HFFc6 (cell line): ENCODE data around the gene MEIKIN. TPM values are rescaled to one million over a fixed set of nuclear protein-coding genes. Genes with fewer than 3 reads are reported as not detected.

Source experiments
- DNase-seq: peaks from one replicate; pipeline ENCODE4 v3.0.0-alpha.2; 2018
- H3K27ac Mint-ChIP-seq: 2 replicates; pipeline ENCODE4 v1.8.0; 2020; ENCODE audit warnings: mild to moderate bottlenecking, mixed read lengths
- H3K27me3 Mint-ChIP-seq: 2 replicates; pipeline ENCODE4 v1.8.0; 2021; ENCODE audit warnings: mild to moderate bottlenecking, moderate library complexity, mixed read lengths; ENCODE audit not compliant: insufficient read depth
- H3K36me3 Mint-ChIP-seq: 2 replicates; pipeline ENCODE4 v1.8.0; 2021; ENCODE audit warnings: low read depth, mixed read lengths
- H3K4me1 Mint-ChIP-seq: 2 replicates; pipeline ENCODE4 v1.8.0; 2020; ENCODE audit warnings: low read depth, mixed read lengths
- H3K4me3 Mint-ChIP-seq: 2 replicates; pipeline ENCODE4 v1.8.0; 2020; ENCODE audit warnings: mild to moderate bottlenecking, moderate library complexity, mixed read lengths
- H3K9me3 Mint-ChIP-seq: 2 replicates; pipeline ENCODE4 v1.8.0; 2020; ENCODE audit warnings: mild to moderate bottlenecking, mixed read lengths
- CTCF ChIP-seq: fragments of 200-600 bp; sonication (generic); IDR thresholded peaks from 2 replicates; pipeline ENCODE4 v1.5.0; 2021; ENCODE audit warnings: antibody characterized with exemption, mild to moderate bottlenecking
- total RNA-seq, 6 experiments: library from RNA; stranded (reverse); fragmentation: NEBNext Ultra II Directional; extraction: Animal tissue kit (Norgen Biotek cat#: 25700); gene quantifications; 2 replicates in 1 of 6; 3 replicates in 5 of 6; pipeline ENCODE4 v1.2.3, GENCODE V29; 2021

Gene MEIKIN
- total RNA-seq, 6 experiments from 2014 or later = not detected

- no peak for TF ChIP-seq CTCF
- H3K9me3 Mint-ChIP-seq = no peaks in the 10 kb centered on the region
- H3K4me1 Mint-ChIP-seq = peaks cover 52% of the 10 kb centered on the region
- peaks cover 24% of the 10 kb centered on the region for H3K36me3 Mint-ChIP-seq
- H3K27ac Mint-ChIP-seq = no peak overlapping the region
- H3K4me3 Mint-ChIP-seq = no peak overlapping the region
- DNase-seq = no peak
- H3K27me3 Mint-ChIP-seq = no peaks in the 10 kb centered on the region
Measured at GRCh38 chr5:131791866-131792265, 153.6 kb downstream of the MEIKIN start.

GRCh38 chr5:131790550-131790949 is 154.9 kb downstream of the MEIKIN start:
- Mint-ChIP-seq H3K9me3 (no peaks in the 10 kb centered on the region), H3K36me3 (peaks cover 17% of the 10 kb centered on the region), H3K4me1 (peaks cover 54% of the 10 kb centered on the region), H3K27me3 (no peaks in the 10 kb centered on the region), H3K4me3 (no peak overlapping the region), H3K27ac (no peak overlapping the region)
- DNase-seq = no peak
- TF ChIP-seq CTCF = no peak

GRCh38 chr5:131789765-131790164 is 155.7 kb downstream of the MEIKIN start:
- Mint-ChIP-seq H3K27ac (peak overlapping the region; percentile 7; the same call in 1 of the 2 replicates), H3K36me3 (peaks cover 11% of the 10 kb centered on the region), H3K4me1 (peaks cover 46% of the 10 kb centered on the region), H3K27me3 (no peaks in the 10 kb centered on the region), H3K9me3 (no peaks in the 10 kb centered on the region), H3K4me3 (peak overlapping the region; percentile 1; the same call in 1 of the 2 replicates)
- no peak for DNase-seq
- TF ChIP-seq CTCF = no peak

GRCh38 chr5:131787736-131788135 is 157.7 kb downstream of the MEIKIN start:
- Mint-ChIP-seq H3K27me3 (no peaks in the 10 kb centered on the region), H3K27ac (no peak overlapping the region), H3K9me3 (no peaks in the 10 kb centered on the region), H3K36me3 (peaks cover 11% of the 10 kb centered on the region; the same call in 1 of the 2 replicates), H3K4me3 (no peak overlapping the region), H3K4me1 (peaks cover 44% of the 10 kb centered on the region)
- DNase-seq = no peak
- TF ChIP-seq CTCF = no peak

- H3K27ac Mint-ChIP-seq = no peak overlapping the region
- H3K36me3 Mint-ChIP-seq = peaks cover 11% of the 10 kb centered on the region; the same call in 1 of the 2 replicates
- TF ChIP-seq CTCF = no peak
- H3K9me3 Mint-ChIP-seq = no peaks in the 10 kb centered on the region
- DNase-seq = no peak
- peaks cover 44% of the 10 kb centered on the region for H3K4me1 Mint-ChIP-seq
- no peak overlapping the region for H3K4me3 Mint-ChIP-seq
- no peaks in the 10 kb centered on the region for H3K27me3 Mint-ChIP-seq
Measured at GRCh38 chr5:131786900-131787692, 158.4 kb downstream of the MEIKIN start.
